ENCODE data around the gene FAM20C.

The FAM20C gene

GRCh38 chr7:255721-256361, 63.5 kb downstream of the FAM20C start:
- DNase-seq, result no peak

GRCh38 chr7:256461-256940, 64.1 kb downstream of the FAM20C start:
- DNase-seq, result no peak

GRCh38 chr7:256981-257646, 64.7 kb downstream of the FAM20C start:
- DNase-seq, result no peak

- no peak for DNase-seq
These were observed 65.2 kb downstream of the FAM20C start for GRCh38 chr7:257647-257992.

- DNase-seq, result no peak
These were observed 66.3 kb downstream of the FAM20C start for GRCh38 chr7:258476-259190.

- no peak for DNase-seq
These were observed 66.8 kb downstream of the FAM20C start for GRCh38 chr7:259191-259505.

GRCh38 chr7:259751-260405, 67.5 kb downstream of the FAM20C start:
- DNase-seq, result no peak

- DNase-seq, result no peak
These were observed 68.3 kb downstream of the FAM20C start for GRCh38 chr7:260441-261281.

- DNase-seq, result no peak
These were observed 69.2 kb downstream of the FAM20C start for GRCh38 chr7:261341-262250.

- no peak for DNase-seq
These were observed 69.8 kb downstream of the FAM20C start for GRCh38 chr7:262251-262572.

- DNase-seq, result peak in 1 of 56 donors; percentile 27
These were observed 70.4 kb downstream of the FAM20C start for GRCh38 chr7:262631-263311.

- peak in 4 of 56 donors; percentile 23 to 68 (median 36) for DNase-seq
These were observed 71.3 kb downstream of the FAM20C start for GRCh38 chr7:263483-264351.

- no peak for DNase-seq
These were observed 72.3 kb downstream of the FAM20C start for GRCh38 chr7:264541-265191.

- DNase-seq, result no peak
These were observed 73.0 kb downstream of the FAM20C start for GRCh38 chr7:265192-265997.

- no peak for DNase-seq
These were observed 73.9 kb downstream of the FAM20C start for GRCh38 chr7:265998-266850.

Measured in amygdala (tissue), 56 donors.